ENCODE measurements around the gene IGFN1. TPM values are rescaled to one million over a fixed set of nuclear protein-coding genes. Genes with fewer than 3 reads are reported as not detected.

Gene IGFN1
- total RNA-seq, 1 experiment from 2014 or later, result 0.04 TPM

GRCh38 chr1:201143726-201144635, 46.6 kb upstream of the IGFN1 start:
- H4K20me1 ChIP-seq (ENCODE audit: low read length), result no peaks in the 10 kb centered on the region
- no peak for DNase-seq
- H3K4me2 ChIP-seq (ENCODE audit: low read length), result no peak overlapping the region
- H3F3A ChIP-seq (ENCODE audit: low read length, unreplicated experiment), result no peaks in the 10 kb centered on the region
- peaks cover 95% of the 10 kb centered on the region for H3K36me3 ChIP-seq (ENCODE audit: low read depth, low read length)
- no peaks in the 10 kb centered on the region for H3K27me3 ChIP-seq (ENCODE audit: low read length)
- no peak for TF ChIP-seq EZH2 (IDR thresholded peaks at IDR 0.05; ENCODE audit: low read length, unreplicated experiment)
- no peak for TF ChIP-seq CTCF (conservative IDR thresholded peaks at IDR 0.05; ENCODE audit: low read depth, low read length)
- TF ChIP-seq EZH2phosphoT487 (IDR thresholded peaks at IDR 0.05; ENCODE audit: borderline replicate concordance, low read length), result no peak
- H3K9ac ChIP-seq (ENCODE audit: low read length), result no peak overlapping the region
- H3K4me1 ChIP-seq (ENCODE audit: insufficient read depth, low read length), result no peaks in the 10 kb centered on the region
- no peaks in the 10 kb centered on the region for H3K9me2 ChIP-seq (replicated peaks; ENCODE audit: low read length)
- H3K9me3 ChIP-seq (ENCODE audit: low read length), result no peaks in the 10 kb centered on the region
- CTCF ChIA-PET, result no interaction called here
- H3K79me2 ChIP-seq (ENCODE audit: low read length), result no peaks in the 10 kb centered on the region
- POLR2A ChIA-PET (ENCODE audit: unreplicated experiment), result no interaction called here
- intact Hi-C loops (cut with micrococcal nuclease), result no loop called here
- H3K27ac ChIP-seq (ENCODE audit: low read length), result no peak overlapping the region
- no peak overlapping the region for H3K4me3 ChIP-seq (ENCODE audit: low read length)
- no peak overlapping the region for H2AFZ ChIP-seq (ENCODE audit: low read length)
- BruUV-seq (replicated peaks), result no TSS peak
- ATAC-seq, result no peak

GRCh38 chr1:201144701-201145100, 45.9 kb upstream of the IGFN1 start:
- ChIA-PET CTCF (no interaction called here), POLR2A (ENCODE audit: unreplicated experiment) (no interaction called here)
- intact Hi-C loops (cut with micrococcal nuclease), result no loop called here
- TF ChIP-seq EZH2 (IDR thresholded peaks at IDR 0.05; ENCODE audit: low read length, unreplicated experiment), result no peak
- no peak for TF ChIP-seq EZH2phosphoT487 (IDR thresholded peaks at IDR 0.05; ENCODE audit: borderline replicate concordance, low read length)
- no peak for TF ChIP-seq CTCF (conservative IDR thresholded peaks at IDR 0.05; ENCODE audit: low read depth, low read length)
- DNase-seq (no peak), ATAC-seq (no peak)
- Histone ChIP-seq H3K27me3 (ENCODE audit: low read length) (no peaks in the 10 kb centered on the region), H3K4me1 (ENCODE audit: insufficient read depth, low read length) (no peaks in the 10 kb centered on the region), H4K20me1 (ENCODE audit: low read length) (no peaks in the 10 kb centered on the region), H3K36me3 (ENCODE audit: low read depth, low read length) (peaks cover 95% of the 10 kb centered on the region), H3K9ac (ENCODE audit: low read length) (no peak overlapping the region), H3K27ac (ENCODE audit: low read length) (no peak overlapping the region), H2AFZ (ENCODE audit: low read length) (no peak overlapping the region), H3F3A (ENCODE audit: low read length, unreplicated experiment) (no peaks in the 10 kb centered on the region), H3K9me3 (ENCODE audit: low read length) (no peaks in the 10 kb centered on the region), H3K4me2 (ENCODE audit: low read length) (no peak overlapping the region), H3K4me3 (ENCODE audit: low read length) (no peak overlapping the region), H3K9me2 (replicated peaks; ENCODE audit: low read length) (no peaks in the 10 kb centered on the region), H3K79me2 (ENCODE audit: low read length) (no peaks in the 10 kb centered on the region)
- BruUV-seq (replicated peaks), result no TSS peak

GRCh38 chr1:201145132-201145531, 45.5 kb upstream of the IGFN1 start:
- no peaks in the 10 kb centered on the region for H3K4me1 ChIP-seq (ENCODE audit: insufficient read depth, low read length)
- peaks cover 95% of the 10 kb centered on the region for H3K36me3 ChIP-seq (ENCODE audit: low read depth, low read length)
- ChIA-PET POLR2A (ENCODE audit: unreplicated experiment) (no interaction called here), CTCF (interaction anchor here (0.6 kb wide), 1 partner anchor 9 kb away, joined by 8 read pairs; the partner anchor contains the start of gene TMEM9)
- TF ChIP-seq CTCF (conservative IDR thresholded peaks at IDR 0.05; ENCODE audit: low read depth, low read length) (no peak), EZH2 (IDR thresholded peaks at IDR 0.05; ENCODE audit: low read length, unreplicated experiment) (no peak), EZH2phosphoT487 (IDR thresholded peaks at IDR 0.05; ENCODE audit: borderline replicate concordance, low read length) (no peak)
- no peak overlapping the region for H3K4me3 ChIP-seq (ENCODE audit: low read length)
- no peaks in the 10 kb centered on the region for H4K20me1 ChIP-seq (ENCODE audit: low read length)
- no peaks in the 10 kb centered on the region for H3K79me2 ChIP-seq (ENCODE audit: low read length)
- H2AFZ ChIP-seq (ENCODE audit: low read length), result no peak overlapping the region
- no peak overlapping the region for H3K4me2 ChIP-seq (ENCODE audit: low read length)
- BruUV-seq (replicated peaks), result no TSS peak
- intact Hi-C loops (cut with micrococcal nuclease), result no loop called here
- H3K9ac ChIP-seq (ENCODE audit: low read length), result no peak overlapping the region
- no peaks in the 10 kb centered on the region for H3K9me2 ChIP-seq (replicated peaks; ENCODE audit: low read length)
- H3K27ac ChIP-seq (ENCODE audit: low read length), result no peak overlapping the region
- ATAC-seq (no peak), DNase-seq (no peak)
- no peaks in the 10 kb centered on the region for H3F3A ChIP-seq (ENCODE audit: low read length, unreplicated experiment)
- H3K9me3 ChIP-seq (ENCODE audit: low read length), result no peaks in the 10 kb centered on the region
- no peaks in the 10 kb centered on the region for H3K27me3 ChIP-seq (ENCODE audit: low read length)
